GM04503 (cell line): Measurements from ENCODE around the gene DELE1.

Experiments used
- DNase-seq: peaks from one replicate; pipeline ENCODE4 v3.0.0-alpha.2; 2012; ENCODE audit warnings: low read depth

Gene DELE1

DNA sequence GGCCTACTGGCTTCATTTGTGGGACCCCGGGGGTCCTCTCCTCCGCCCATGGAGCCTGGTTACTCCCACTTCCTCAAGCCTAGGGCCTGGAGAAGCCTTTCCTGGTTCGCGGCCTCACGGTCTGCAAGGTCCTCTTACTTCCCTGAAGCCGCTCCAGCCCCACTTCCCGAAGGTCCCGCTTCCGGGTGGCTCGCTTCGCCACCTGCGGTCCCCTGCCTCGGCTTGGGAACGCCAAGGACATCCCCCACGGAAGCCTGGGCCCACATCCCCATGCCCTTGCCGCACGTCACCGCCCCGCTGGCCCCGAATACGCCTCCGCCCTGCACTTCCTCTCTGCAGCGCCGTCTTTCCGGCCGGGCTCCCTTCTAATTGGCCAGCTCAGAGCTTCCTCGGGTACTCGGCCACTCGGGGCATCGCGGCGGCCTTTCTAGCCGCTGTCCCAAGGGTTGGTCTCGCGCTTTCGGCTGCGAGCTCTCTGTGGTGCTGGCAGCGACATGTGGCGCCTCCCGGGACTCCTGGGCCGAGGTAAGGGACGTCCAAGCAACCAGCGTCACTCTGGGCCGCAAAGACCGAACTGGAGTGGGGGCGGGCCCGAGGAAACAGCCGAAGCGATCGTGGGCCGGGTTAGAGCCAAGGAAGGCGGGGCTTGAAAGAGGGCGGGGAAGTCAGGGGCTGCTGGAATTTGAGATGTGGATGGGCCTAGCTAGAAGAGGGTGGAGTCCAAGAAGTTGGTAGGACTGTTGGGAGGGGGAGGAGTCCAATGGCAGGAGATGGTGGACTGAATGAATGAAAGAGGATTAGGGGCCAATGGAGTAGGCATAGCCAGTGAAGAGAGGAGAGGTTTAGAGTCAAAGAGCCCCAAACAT, at the start of gene DELE1:
Gene DELE1, plus strand, starts transcription at position 424 of the 866 bp plus-strand sequence. Its CDS starts 71 bp downstream, at position 495.
- peak; percentile 80 for DNase-seq

DNA sequence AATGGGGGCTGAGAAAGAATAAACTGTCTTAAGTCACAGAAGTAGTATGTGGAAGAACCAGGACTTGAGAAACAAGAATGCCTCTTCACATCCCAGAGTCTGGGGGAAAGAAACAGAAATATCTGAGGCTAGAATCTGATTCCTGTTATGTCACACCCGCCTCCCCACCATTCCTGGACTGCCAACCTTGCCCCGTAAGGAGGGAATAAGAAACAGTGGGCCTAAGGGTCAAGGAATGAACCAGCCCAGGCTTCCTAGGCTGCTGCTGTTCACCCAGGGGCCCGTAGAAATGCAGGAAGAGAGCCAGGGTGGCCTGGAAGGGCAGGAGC, 49.8 kb upstream of the DELE1 start:
- DNase-seq, result no peak

DNA sequence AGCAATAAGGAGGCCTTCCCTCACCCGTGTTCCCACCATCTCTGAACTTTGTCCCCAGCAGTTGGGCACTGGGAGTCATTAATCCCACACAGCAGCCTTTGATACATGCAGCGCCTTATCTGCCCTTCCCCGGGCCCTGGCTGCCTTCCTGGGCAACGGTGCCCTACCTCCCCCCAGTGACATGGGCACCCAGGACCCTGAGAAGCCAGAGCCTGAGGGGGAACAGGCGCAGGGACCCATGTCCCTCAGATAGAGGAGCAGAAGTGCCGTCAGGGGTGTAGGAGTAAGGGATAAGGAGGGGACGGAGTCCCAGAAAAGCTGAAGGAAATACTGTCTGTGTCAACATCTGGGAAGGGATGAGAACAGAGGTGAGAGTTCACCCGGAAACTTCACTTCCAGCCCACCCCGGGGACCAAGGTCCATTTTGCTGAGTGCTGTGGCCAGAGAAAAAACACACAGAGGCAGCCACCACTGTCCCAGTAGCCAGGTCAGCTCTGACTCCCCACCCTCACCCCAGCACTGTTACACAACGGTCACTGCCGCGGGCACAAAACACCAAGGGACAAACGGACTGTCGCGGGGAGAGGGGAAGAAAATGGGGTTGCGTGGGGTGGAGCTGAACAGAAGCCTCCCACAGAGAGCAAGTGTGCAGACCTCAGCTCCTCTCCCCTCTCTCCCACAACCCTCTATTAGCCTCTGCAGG, 49.3 kb upstream of the DELE1 start:
- DNase-seq, result no peak

- DNase-seq, result no peak
Observed at GRCh38 chr5:141875022-141875740, 48.5 kb upstream of the DELE1 start.

DNA sequence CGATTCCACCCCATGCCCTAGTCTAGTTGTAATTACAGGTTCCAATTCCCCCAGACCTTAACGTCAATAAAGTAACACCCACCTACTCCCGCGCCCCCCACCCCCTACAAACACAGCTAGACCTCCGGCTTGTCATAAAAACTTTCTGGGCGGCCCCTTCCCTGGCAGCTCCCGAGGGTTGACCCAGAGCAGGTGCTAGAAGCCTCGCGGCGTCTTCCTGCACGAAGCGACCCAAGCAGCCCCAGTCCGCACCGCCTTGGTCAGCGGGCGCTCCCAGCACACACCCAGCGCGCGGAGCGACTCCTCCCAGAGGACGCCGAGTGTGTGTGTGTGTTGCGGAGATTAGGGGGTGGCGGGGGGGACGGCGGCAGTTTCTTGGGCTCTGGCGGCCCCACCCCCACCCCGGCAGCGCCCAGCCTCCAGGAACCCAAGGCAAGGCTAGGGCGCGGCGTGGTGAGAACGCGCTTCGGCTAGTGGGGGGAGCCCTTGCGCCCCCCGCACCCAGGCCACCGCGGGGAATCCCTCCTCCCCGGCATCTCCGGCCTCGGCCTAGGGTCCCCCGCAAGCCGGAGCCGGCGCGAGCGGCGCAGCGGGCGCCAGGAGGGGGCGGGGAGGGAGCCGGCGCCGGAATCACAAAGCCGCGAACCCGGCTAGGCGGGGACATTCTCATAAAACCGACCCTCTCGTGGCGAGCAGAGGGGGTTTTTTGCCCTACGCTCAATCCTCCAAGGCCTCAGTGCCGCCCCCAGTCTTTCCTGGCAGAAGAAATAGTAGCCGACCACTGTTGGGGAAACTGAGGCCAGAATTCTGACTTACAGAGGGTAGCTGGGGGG, 47.7 kb upstream of the DELE1 start:
- DNase-seq, result no peak

DNA sequence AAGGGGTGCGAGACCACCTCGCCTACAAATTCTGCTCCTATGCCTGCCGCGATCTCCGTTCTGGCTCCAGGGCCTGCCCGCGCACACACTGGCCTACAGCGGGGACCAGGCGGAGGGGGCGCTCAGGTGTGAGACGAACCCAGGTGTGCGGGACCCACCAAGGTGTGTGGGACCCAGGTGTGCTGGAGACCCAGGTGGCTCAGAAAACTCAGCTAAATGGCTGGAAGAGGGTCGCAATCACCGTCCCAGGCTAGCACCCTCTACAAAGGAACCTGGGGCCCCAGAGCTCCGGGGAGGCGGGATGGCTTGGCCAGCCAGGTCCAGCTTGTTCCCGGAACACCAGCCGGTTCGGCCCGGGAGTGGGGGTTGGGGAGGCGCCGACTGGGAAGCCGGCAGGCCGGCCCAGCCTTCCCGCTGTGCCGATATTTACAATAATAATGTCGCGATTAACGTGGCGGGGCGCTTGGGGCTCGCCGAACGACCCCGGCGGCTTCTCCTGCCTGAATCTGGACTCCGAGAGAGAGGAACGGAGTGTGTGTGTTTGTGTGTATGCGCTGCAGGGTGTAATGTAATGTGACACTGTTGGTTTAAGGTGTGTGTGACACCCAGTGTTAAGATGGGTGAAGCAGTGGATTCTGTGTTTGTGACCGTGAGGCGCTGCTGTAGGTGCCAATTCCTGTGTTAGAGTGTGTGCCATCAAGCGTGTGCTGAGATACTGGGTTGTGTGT, 46.9 kb upstream of the DELE1 start:
- DNase-seq, result no peak

GRCh38 chr5:141877356-141878185, 46.1 kb upstream of the DELE1 start:
- DNase-seq, result no peak

DNA sequence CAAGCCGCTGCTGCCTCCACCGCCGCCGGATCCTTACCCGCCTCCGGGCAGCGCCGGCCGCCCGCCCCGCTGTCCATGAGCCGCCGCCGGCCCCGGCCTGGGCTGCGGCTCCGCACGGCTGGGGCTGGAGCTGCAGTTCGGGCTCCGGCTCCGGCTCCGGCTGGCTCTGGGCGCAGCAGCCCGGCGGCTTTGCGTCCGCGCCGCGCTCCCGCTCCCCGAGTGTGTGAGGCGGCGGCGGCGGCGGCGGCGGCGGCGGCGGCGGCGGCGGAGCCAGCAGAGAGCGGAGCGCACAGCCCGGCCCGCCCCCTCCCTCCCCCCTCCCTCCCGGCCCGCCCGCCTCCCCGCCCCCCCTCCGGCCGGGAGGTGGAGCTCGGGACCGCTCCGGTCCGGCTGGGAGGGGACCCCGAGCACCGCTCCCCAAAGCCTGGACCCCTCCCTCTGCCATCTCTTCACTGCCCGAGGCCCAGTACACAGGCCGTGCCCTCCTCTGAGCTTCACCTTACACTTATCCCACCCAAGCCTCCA, 45.4 kb upstream of the DELE1 start, which contains the start of gene PCDH1:
Gene PCDH1, minus strand, starts transcription at position 225 of the 525 bp plus-strand sequence. Its CDS starts 148 bp downstream, at position 77.
- DNase-seq, result no peak

DNA sequence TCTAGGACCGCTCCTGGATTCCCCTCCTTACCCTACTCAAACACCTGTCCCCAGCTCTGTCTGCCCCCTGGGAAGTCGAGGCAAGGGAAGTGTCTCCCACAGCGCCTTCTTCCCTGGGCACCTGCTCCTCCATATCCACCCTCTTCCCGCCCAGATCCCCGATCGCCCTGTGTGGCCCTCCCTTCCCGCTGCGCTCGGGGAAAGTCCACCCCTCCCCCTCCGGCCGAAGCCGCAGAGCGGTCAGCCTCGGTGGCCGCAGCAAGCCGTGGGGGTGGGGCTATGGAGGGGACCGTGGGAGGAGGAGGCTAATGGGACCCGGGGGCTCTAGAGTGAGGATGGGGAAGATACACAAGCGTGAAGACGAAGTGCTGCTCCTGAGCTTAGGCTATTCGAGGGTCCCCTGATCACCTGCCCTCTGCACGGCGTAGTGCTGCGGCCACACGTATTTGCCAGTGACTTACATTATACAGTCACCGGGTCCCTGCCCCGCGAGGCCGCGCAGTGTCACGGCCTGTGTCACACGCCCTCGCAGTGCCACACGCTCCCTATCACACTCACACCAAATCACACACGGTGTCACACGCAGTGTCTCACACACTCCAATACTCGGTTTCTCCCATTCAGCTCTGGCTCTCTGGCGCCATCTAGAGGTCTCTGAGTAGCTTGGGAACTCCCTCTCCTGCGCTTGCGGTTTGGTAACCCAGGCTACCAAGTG, 44.8 kb upstream of the DELE1 start:
- peak; percentile 48 for DNase-seq

GRCh38 chr5:141879426-141879759, 44.3 kb upstream of the DELE1 start:
- no peak for DNase-seq

- no peak for DNase-seq
Observed at GRCh38 chr5:141879941-141880738, 43.5 kb upstream of the DELE1 start.

DNA sequence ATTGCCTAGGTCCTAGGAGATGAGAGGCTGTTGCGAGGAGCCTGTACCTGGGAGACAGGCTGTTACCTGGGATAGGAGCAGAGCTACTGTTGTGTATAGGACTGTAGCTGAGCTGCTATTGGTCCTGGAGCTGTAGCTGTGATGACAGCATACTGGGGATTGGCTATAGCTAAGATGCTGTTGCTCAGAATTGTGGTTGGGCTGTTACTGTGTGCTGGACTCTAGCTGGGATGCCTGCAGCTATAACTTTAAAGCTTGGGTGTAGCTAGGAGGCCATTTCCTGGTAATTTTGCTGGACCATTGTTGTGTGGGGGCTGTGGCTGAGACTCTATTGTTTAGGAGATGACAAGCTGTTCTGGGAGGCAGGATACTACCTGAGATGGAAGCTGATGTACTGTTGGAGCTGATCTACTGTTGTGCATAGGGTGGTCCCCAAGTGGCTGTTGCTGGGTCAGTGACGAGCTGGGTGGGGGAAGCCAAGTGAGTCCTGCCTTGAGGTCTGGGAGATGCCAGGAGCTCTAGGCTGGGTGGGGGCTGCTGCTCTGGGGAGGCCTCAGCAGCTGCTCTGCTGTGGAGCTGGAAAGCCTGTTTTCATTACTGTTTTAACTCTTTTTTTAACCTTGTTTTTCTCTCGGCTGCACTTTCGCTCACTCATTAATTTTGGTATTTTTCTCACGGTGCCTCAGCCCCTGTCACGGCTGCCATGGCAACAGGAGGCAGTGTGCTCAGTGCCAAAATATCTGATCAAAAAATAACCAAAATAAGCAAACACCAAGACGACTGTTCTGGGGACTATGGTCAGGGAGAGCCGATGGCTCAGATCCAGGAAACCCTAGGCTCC, 42.5 kb upstream of the DELE1 start:
- no peak for DNase-seq

GRCh38 chr5:141881886-141882285, 41.8 kb upstream of the DELE1 start:
- no peak for DNase-seq

GRCh38 chr5:141882594-141883183, 41.0 kb upstream of the DELE1 start:
- no peak for DNase-seq

DNA sequence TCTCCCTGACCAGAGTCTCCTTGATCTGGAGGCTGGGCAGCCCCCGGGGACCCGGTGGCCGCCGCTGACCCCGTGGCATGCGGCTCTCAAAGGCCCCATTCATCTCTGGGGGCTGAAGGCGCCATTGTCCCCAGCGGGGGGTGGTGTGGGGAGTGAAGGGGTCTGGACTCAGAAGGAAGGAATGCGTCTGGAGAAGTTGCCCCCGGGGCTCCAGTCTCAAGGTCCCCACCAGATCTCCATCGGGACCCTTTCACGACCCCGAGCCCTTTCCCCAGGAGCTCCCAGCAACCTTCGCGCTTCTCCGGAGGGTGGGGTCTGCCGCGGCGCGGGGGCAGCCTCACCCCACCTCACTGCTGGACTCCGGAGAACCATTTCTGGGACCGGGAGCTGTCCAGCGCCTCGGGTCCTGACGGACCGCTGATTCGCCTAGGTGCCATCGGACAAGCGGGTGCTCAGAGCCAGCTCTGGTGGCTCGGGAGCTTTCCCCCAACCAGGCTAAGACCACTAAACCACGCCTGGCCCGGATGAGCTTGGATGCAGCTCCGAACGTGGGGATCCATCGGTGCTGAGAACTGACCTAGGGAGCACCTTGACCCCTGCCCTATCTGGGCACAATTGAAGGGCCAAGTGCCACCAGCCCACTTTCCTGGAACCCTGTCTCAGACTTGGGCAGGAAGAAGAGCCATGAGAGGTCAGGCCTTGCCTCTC, 40.3 kb upstream of the DELE1 start:
- no peak for DNase-seq

DNA sequence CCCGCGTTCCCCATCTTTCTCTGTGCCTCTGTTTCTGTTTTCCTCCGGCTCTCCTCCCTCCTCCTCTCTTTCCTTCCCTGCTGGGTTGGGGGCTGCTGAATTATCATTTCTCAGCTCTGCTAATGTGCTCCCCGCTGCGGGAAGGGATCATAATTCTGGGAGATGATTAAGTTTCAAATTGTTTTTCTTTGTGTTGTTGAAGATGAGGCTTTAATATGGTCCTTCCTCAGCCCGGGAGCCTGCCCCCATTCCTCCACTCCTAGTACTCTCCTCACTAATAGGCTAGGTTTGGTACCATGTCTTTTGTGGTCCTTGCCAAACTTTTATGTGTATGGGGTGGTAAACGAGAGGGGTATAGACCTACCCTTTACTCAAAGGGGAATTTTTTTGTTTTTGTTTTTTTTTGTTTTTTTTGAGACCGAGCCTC, 39.8 kb upstream of the DELE1 start:
- no peak for DNase-seq
